A172 (cell line): ENCODE results near the gene CLIC1. TPM values are rescaled to one million over a fixed set of nuclear protein-coding genes. Genes with fewer than 3 reads are reported as not detected.

ENCODE experiments used
- DNase-seq: peaks from one replicate; pipeline ENCODE4 v3.0.0-alpha.2; 2015; ENCODE audit warnings: low spot score
- total RNA-seq: library from RNA; depleted of rRNA; stranded (reverse); fragments of >200 nt; shearing (Covaris generic); gene quantifications from 2 replicates; pipeline ENCODE4 v1.2.3, GENCODE V29; 2014

CLIC1 gene
- total RNA-seq, 1 experiment from 2014 or later, result 1,153 TPM

GRCh38 chr6:31768363-31769257 lies 32.3 kb upstream of the CLIC1 start:
- DNase-seq, result no peak

GRCh38 chr6:31767096-31767645 lies 30.8 kb upstream of the CLIC1 start:
- DNase-seq, result no peak

- DNase-seq, result no peak
These were observed 29.8 kb upstream of the CLIC1 start for GRCh38 chr6:31765910-31766794.

DNA sequence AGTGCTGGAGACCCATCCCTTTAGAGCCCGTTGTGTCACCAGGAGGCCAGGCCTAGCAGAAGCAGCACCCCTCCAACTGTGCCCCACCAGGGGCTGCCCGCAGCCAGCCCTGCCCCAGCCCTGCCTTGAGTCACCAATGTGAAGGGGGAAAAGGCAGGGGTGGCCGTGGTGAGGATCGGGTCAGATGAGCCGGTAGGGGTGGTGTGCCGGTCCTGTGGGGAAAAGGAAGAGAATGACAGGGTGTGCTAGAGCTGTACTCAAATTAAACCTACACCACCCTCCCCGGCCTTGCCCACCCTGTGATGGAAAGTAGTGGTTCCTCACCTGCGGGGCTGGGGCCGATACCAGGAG lies 29.2 kb upstream of the CLIC1 start:
- no peak for DNase-seq

DNA sequence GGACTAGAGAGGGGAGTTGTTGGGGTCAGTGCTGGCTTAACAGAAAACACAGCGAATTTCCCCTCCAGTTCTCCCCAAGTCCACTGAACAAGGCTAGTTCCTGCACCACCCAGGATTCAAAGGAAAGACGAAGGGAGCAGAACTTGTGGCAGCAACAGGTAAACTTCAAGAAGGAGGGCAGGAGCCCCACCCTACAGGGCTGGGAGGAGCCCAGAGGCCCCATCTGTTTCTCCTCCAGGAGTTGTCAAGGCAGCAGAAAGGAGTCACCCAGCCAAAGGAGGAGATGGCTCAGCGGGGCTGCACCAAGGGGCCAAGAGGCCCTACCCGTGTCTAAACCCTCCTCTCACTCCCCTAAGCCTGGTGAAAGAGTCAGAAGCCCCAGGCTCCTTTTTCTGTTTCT lies 27.9 kb upstream of the CLIC1 start:
- DNase-seq, result no peak

DNA sequence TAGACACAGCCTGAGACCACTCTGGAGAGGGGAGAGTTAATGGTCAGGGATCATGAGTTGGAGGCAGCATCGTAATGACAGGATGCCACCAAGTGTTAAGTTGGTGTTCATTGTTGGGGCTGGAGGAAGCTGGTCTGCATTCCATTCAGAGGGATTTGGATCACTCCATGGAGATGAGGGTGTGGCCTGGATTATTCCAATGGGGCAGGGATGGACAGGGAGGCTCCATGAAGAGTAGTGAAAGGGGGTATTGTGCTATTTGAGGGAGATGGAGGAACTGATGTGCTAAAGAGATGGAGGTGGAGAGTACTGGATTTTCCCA lies 27.2 kb upstream of the CLIC1 start:
- DNase-seq, result peak; percentile 75

DNA sequence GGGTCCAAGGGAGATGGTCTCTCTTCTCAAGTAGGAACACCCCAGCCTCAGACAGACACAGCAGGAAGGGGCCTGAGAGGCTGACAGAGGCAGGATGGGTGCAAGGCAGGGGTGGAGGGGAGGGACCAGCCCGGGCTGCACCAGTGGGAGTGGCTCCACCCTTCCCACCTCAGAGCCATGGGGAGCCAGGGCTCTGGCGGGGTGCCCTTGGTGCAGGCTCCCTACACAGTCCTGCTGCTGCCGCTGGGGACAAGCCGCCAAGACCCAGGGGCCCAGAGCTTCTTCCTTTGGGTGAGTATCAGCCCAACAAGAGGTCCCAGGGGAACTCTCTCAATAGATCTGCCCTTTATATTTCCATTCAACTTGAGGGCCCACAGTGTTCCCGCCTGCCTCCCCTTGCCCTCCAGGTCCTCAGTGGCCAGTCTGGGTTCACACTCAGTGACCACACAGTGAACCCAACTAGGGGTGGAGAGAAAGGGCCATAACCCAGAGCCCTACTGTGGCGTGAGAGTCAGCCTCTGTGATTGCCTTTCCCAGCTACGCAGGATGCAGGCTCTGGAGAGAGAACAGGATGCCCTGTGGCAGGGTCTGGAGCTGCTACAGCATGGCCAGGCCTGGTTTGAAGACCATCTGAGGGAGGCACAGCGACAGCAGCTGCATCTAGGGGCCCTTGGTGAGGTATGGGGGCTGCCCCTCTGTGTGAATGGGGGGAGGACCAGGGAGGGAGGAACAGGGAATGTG lies 26.7 kb upstream of the CLIC1 start:
- no peak for DNase-seq

- DNase-seq, result no peak
These were observed 26.0 kb upstream of the CLIC1 start, which contains the start of gene SAPCD1 for GRCh38 chr6:31762356-31762755. Gene SAPCD1, plus strand, starts transcription at chr6:31762656. Its CDS starts 399 bp downstream, at chr6:31763055.

DNA sequence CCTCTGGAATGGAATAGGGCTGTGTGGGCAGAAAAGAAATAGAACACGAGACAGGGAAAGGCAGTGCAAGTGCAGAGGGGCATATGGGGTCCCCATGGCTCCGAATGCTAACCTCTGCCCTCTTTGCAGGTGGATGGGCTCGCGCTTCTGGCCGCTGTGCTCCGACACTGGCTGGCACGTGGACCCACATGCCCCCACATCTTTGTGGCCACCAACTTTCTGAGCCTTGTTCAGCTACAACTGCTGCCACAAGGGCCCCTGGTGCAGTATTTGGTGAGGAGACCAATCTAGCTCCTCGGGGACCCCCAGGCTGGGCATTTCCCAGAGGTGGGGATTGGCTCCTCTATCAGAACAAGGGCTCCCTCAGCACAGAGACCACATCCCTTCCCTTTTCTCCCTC lies 25.0 kb upstream of the CLIC1 start:
- DNase-seq, result no peak

- DNase-seq, result no peak
These were observed 24.5 kb upstream of the CLIC1 start for GRCh38 chr6:31760790-31761189.

GRCh38 chr6:31758281-31758680 lies 22.0 kb upstream of the CLIC1 start:
- DNase-seq, result no peak

- peak; percentile 70 for DNase-seq
These were observed 16.5 kb upstream of the CLIC1 start for GRCh38 chr6:31752739-31753319.

DNA sequence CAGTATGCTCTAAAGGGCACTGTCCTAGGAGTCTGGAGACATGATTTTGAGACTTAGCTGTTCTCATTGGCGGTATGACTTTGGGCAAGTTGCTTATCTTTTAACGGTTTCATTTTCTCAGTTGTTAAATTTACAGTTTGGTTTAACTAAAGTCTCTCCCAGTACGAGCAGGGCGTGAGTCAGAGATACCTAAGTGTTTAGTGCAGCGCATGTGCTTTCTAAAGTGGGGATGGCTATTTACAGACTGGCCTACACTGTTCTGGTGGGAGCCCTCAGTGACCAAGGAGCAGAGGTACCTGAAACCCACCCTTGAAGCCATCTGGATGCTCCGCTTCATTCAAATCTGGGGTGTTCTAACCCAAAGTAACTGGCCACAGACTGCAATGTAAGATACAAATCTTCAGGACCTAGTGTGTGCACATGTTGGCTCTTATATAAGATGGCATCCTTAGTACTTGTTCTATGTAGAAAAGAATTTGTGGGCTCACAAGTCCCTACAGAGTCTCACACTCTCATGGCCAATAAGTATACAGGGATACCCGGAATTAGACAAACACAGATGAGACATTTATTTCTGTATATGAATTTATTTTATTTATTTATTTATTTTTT lies 14.2 kb upstream of the CLIC1 start:
- DNase-seq, result peak; percentile 89

GRCh38 chr6:31749301-31750036 lies 13.1 kb upstream of the CLIC1 start:
- no peak for DNase-seq

- no peak for DNase-seq
These were observed 8.1 kb upstream of the CLIC1 start for GRCh38 chr6:31744422-31744821.

- DNase-seq, result no peak
These were observed 6.6 kb upstream of the CLIC1 start for GRCh38 chr6:31742894-31743293.

DNA sequence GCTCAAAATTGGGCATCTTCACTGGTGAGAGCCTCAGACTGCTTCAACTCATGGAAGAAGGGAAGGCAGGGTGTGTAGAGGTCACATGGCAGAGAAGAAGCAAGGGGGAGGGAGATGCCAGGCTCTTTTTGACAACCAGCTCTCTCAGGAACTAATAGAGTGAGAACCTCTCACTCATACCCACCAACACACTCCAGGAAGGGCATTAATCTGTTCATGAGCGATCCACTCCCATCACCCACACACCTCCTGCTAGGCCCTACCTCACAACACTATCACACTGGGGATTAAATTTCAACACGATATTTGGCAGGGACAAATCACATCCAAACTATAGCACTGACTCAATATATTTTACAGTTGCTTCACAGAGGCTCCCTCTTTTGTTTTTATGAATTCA lies 5.5 kb upstream of the CLIC1 start:
- DNase-seq, result no peak

GRCh38 chr6:31740397-31741223 lies 4.3 kb upstream of the CLIC1 start:
- no peak for DNase-seq

- peak; percentile 99 for DNase-seq
These were observed 3.5 kb upstream of the CLIC1 start, which contains the start of gene MSH5 for GRCh38 chr6:31739639-31740396. Gene MSH5, plus strand, starts transcription at chr6:31740005. Its CDS starts 462 bp downstream, at chr6:31740467.
